ENCODE results near the gene CST4. TPM values are rescaled to one million over a fixed set of nuclear protein-coding genes. Genes with fewer than 3 reads are reported as not detected.

Gene CST4
- total and polyA plus RNA-seq, 7 donors = not detected

- H3K27me3 ChIP-seq = no peaks in the 10 kb centered on the region
- H3K36me3 ChIP-seq = no peaks in the 10 kb centered on the region
- no peak overlapping the region for H3K4me3 ChIP-seq
- DNase-seq = no peak
- intact Hi-C loops (cut with DNase I) = no loop called here
- TF ChIP-seq POLR2A (IDR thresholded peaks at IDR 0.05) (no peak), POLR2AphosphoS5 (IDR thresholded peaks at IDR 0.05) (no peak), CTCF (IDR thresholded peaks at IDR 0.05) (no peak), EP300 (IDR thresholded peaks at IDR 0.05) (no peak)
- 92 to 95% methylated on average over 2 of the region's 2 CpGs for WGBS, 2 donors
- H3K9me3 ChIP-seq = no peaks in the 10 kb centered on the region
- H3K27ac ChIP-seq = no peak overlapping the region
- H3K4me1 ChIP-seq = no peaks in the 10 kb centered on the region
Observed at GRCh38 chr20:23683807-23684206, 5.0 kb downstream of the CST4 start.

GRCh38 chr20:23683281-23683680 lies 5.6 kb downstream of the CST4 start:
- no peaks in the 10 kb centered on the region for H3K36me3 ChIP-seq
- no peak for TF ChIP-seq POLR2A (IDR thresholded peaks at IDR 0.05)
- TF ChIP-seq EP300 (IDR thresholded peaks at IDR 0.05) = no peak
- no peak for TF ChIP-seq POLR2AphosphoS5 (IDR thresholded peaks at IDR 0.05)
- no peak for TF ChIP-seq CTCF (IDR thresholded peaks at IDR 0.05)
- intact Hi-C loops (cut with DNase I) = no loop called here
- 81 to 88% methylated on average over 2 of the region's 2 CpGs for WGBS, 2 donors
- no peak overlapping the region for H3K4me3 ChIP-seq
- H3K9me3 ChIP-seq = no peaks in the 10 kb centered on the region
- no peak overlapping the region for H3K27ac ChIP-seq
- no peak for DNase-seq
- H3K27me3 ChIP-seq = no peaks in the 10 kb centered on the region
- H3K4me1 ChIP-seq = no peaks in the 10 kb centered on the region

- H3K4me1 ChIP-seq = no peaks in the 10 kb centered on the region
Observed at GRCh38 chr20:23680146-23680545, 8.7 kb downstream of the CST4 start.

GRCh38 chr20:23679133-23680092 lies 9.4 kb downstream of the CST4 start:
- intact Hi-C loops (cut with DNase I) = no loop called here
- WGBS, 2 donors = 90 to 93% methylated on average over 7 of the region's 7 CpGs
- no peak for DNase-seq

More at GRCh38 chr20:23680146-23680545, 8.7 kb downstream of the CST4 start:
- intact Hi-C loops (cut with DNase I) = no loop called here
- no peak overlapping the region for H3K4me3 ChIP-seq
- TF ChIP-seq CTCF (IDR thresholded peaks at IDR 0.05) = no peak
- TF ChIP-seq POLR2A (IDR thresholded peaks at IDR 0.05) = no peak
- TF ChIP-seq EP300 (IDR thresholded peaks at IDR 0.05) = no peak
- no peak for TF ChIP-seq POLR2AphosphoS5 (IDR thresholded peaks at IDR 0.05)
- no peak overlapping the region for H3K27ac ChIP-seq
- H3K27me3 ChIP-seq = no peaks in the 10 kb centered on the region
- DNase-seq = no peak
- no peaks in the 10 kb centered on the region for H3K36me3 ChIP-seq
- H3K9me3 ChIP-seq = no peaks in the 10 kb centered on the region

GRCh38 chr20:23673209-23673608 lies 15.6 kb downstream of the CST4 start:
- 69 to 86% methylated on average over 1 of the region's 1 CpG for WGBS, 2 donors
- H3K4me1 ChIP-seq = no peaks in the 10 kb centered on the region

More at GRCh38 chr20:23679133-23680092, 9.4 kb downstream of the CST4 start:
- no peak overlapping the region for H3K4me3 ChIP-seq
- H3K36me3 ChIP-seq = no peaks in the 10 kb centered on the region
- TF ChIP-seq POLR2A (IDR thresholded peaks at IDR 0.05) = no peak
- no peak for TF ChIP-seq EP300 (IDR thresholded peaks at IDR 0.05)
- no peak for TF ChIP-seq POLR2AphosphoS5 (IDR thresholded peaks at IDR 0.05)
- no peaks in the 10 kb centered on the region for H3K9me3 ChIP-seq
- H3K27ac ChIP-seq = no peak overlapping the region
- no peaks in the 10 kb centered on the region for H3K4me1 ChIP-seq
- no peaks in the 10 kb centered on the region for H3K27me3 ChIP-seq

More at GRCh38 chr20:23673209-23673608, 15.6 kb downstream of the CST4 start:
- H3K27me3 ChIP-seq = no peaks in the 10 kb centered on the region
- no peaks in the 10 kb centered on the region for H3K36me3 ChIP-seq
- H3K9me3 ChIP-seq = no peaks in the 10 kb centered on the region
- no peak for DNase-seq
- intact Hi-C loops (cut with DNase I) = no loop called here
- H3K4me3 ChIP-seq = no peak overlapping the region
- H3K27ac ChIP-seq = no peak overlapping the region
- TF ChIP-seq POLR2A (IDR thresholded peaks at IDR 0.05) (no peak), CTCF (IDR thresholded peaks at IDR 0.05) (no peak), POLR2AphosphoS5 (IDR thresholded peaks at IDR 0.05) (no peak), EP300 (IDR thresholded peaks at IDR 0.05) (no peak)

All from sigmoid colon (tissue), 7 donors.